Measurements from ENCODE around the gene MZT2A.
"Not testable (repeated sequence)": the region's sequence is repeated elsewhere in the genome, so short reads cannot be mapped to it uniquely, and the experiment has no call there.

DNA sequence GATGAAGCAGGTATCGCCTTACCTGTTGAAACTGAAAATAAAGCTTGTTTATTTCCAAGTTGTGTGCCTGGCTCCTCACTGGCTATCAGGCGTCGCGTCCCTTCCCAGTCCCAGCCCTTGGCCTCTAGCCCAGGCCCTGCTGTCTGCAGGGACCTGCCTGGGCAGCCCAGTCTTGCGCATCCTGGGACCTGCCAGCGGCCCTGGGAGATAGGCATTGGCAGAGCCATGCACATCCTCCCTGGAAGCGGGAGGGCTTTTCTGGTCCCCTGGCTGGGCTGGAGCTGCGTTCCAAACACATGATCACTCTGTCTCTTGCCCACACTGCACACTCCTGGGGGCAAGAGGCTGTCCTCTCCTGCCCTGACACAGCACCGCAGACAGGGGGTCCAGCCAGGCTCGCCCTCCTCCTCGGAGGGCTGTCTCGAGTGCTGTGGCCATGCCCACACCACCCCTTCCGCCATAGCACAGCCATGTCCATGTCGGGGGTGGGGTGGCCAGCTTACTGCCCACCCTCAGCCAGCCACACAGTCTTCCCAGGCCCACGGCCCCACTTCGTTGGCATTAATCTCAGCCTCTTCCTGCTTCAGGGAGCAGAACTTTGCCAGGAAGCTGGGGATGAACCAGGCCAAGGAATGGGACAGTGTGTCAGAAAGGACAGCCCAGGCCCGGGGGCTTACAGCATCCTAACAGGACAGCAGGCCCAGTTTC, 41.6 kb upstream of the MZT2A start:
- TF ChIP-seq, protein P1, sequence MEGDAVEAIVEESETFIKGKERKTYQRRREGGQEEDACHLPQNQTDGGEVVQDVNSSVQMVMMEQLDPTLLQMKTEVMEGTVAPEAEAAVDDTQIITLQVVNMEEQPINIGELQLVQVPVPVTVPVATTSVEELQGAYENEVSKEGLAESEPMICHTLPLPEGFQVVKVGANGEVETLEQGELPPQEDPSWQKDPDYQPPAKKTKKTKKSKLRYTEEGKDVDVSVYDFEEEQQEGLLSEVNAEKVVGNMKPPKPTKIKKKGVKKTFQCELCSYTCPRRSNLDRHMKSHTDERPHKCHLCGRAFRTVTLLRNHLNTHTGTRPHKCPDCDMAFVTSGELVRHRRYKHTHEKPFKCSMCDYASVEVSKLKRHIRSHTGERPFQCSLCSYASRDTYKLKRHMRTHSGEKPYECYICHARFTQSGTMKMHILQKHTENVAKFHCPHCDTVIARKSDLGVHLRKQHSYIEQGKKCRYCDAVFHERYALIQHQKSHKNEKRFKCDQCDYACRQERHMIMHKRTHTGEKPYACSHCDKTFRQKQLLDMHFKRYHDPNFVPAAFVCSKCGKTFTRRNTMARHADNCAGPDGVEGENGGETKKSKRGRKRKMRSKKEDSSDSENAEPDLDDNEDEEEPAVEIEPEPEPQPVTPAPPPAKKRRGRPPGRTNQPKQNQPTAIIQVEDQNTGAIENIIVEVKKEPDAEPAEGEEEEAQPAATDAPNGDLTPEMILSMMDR (IDR thresholded peaks at IDR 0.05): not testable (repeated sequence)
- TF ChIP-seq POLR2AphosphoS5, TCF7L2 (IDR thresholded peaks at IDR 0.05; ENCODE audit: low read depth, low read length): not testable (repeated sequence)

Data from Panc1 (cell line).